ENCODE measurements around the gene SAMD14. TPM values are rescaled to one million over a fixed set of nuclear protein-coding genes. Genes with fewer than 3 reads are reported as not detected.

Gene SAMD14
- polyA plus RNA-seq, 2 of the 4 experiments (the other 2 are of a cell fraction), result 0.12 to 0.75 TPM

DNA sequence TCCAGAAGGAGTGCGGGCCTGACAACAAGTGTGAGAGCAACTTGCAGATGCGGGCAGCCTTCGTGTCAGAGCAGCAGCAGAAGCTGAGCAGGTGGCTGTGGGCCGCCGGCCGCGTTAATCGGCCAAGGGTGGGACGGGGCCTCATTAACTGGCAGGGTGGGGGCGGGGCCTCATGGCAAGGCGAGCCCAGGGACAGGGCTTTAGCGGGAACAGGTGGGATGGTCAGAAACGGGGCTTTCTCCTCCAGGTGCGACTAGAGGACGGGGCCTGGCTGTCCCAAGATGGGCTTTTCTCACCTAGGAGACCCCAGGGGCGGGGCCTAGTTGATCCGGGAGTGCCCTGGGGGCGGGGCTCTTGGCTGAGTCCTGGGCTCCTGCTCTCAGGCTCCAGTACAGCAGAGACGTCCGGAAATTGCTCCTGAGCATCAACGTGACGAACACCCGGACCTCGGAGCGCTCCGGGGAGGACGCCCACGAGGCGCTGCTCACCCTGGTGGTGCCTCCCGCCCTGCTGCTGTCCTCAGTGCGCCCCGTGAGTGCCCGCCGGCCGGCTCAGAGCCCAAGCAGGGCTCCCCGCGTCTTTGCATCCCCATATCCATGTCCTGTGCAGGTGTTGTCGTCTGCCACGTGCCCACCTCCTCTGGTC lies 53.2 kb downstream of the SAMD14 start:
- Histone ChIP-seq H3K4me2 (no peak overlapping the region), H3K4me3 (no peak overlapping the region), H3K4me1 (peaks cover 12% of the 10 kb centered on the region; the same call in 2 of the 3 replicates), H3K27ac (no peak overlapping the region), H3K9me3 (no peaks in the 10 kb centered on the region)
- 86% methylated on average over 38 of the region's 39 CpGs for WGBS (ENCODE audit: missing lambda C conversion rate)
- no peak for ATAC-seq
- ChIA-PET POLR2A (interaction anchor here (1.1 kb wide), 1 partner anchor 14 kb away, joined by 3 read pairs; no protein-coding TSS in a partner anchor), CTCF (interaction anchor here (0.6 to 13.5 kb wide), 7 partner anchors 11 to 220 kb away, joined by 3 to 345 read pairs (median 113); partner anchors contain the start of genes ITGA3 and PDK2)
- DNase-seq (ENCODE audit: low read depth in 1 of 2, low spot score in 1 of 2), result no peak
- FAIRE-seq, result no peak
- TF ChIP-seq HOXA7 (CRISPR knock-in tag; IDR thresholded peaks at IDR 0.05) (no peak), RCOR1 (IDR thresholded peaks at IDR 0.05; ENCODE audit: low read depth, low read length) (no peak), MYC (IDR thresholded peaks at IDR 0.05; ENCODE audit: borderline replicate concordance, low read length) (no peak), POLR2AphosphoS2 (conservative IDR thresholded peaks at IDR 0.05; ENCODE audit: low read length) (no peak), CBX2 (IDR thresholded peaks at IDR 0.05; ENCODE audit: borderline replicate concordance, low read depth) (no peak), NFE2L2 (conservative IDR thresholded peaks at IDR 0.05; ENCODE audit: low read length) (no peak), JUNB (IDR thresholded peaks at IDR 0.05) (no peak), HOXB5 (CRISPR knock-in tag; IDR thresholded peaks at IDR 0.05) (no peak), KDM5A (IDR thresholded peaks at IDR 0.05) (no peak), RAD21 (conservative IDR thresholded peaks at IDR 0.05 in 1 of 2, IDR thresholded peaks at IDR 0.05 in 1 of 2) (no peak), ESRRA (IDR thresholded peaks at IDR 0.05; ENCODE audit: borderline replicate concordance, low read length) (no peak), HDAC2 (IDR thresholded peaks at IDR 0.05) (no peak), GATA3 (IDR thresholded peaks at IDR 0.05; ENCODE audit: borderline replicate concordance) (no peak), MAFK (IDR thresholded peaks at IDR 0.05; ENCODE audit: partially characterized antibody) (no peak)
- TF ChIP-seq, protein P1, sequence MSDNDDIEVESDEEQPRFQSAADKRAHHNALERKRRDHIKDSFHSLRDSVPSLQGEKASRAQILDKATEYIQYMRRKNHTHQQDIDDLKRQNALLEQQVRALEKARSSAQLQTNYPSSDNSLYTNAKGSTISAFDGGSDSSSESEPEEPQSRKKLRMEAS (IDR thresholded peaks at IDR 0.05), result no peak
- TF ChIP-seq, protein P2, sequence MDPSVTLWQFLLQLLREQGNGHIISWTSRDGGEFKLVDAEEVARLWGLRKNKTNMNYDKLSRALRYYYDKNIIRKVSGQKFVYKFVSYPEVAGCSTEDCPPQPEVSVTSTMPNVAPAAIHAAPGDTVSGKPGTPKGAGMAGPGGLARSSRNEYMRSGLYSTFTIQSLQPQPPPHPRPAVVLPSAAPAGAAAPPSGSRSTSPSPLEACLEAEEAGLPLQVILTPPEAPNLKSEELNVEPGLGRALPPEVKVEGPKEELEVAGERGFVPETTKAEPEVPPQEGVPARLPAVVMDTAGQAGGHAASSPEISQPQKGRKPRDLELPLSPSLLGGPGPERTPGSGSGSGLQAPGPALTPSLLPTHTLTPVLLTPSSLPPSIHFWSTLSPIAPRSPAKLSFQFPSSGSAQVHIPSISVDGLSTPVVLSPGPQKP (IDR thresholded peaks at IDR 0.05; ENCODE audit: low read depth, low read length), result no peak
- TF ChIP-seq, protein P3, sequence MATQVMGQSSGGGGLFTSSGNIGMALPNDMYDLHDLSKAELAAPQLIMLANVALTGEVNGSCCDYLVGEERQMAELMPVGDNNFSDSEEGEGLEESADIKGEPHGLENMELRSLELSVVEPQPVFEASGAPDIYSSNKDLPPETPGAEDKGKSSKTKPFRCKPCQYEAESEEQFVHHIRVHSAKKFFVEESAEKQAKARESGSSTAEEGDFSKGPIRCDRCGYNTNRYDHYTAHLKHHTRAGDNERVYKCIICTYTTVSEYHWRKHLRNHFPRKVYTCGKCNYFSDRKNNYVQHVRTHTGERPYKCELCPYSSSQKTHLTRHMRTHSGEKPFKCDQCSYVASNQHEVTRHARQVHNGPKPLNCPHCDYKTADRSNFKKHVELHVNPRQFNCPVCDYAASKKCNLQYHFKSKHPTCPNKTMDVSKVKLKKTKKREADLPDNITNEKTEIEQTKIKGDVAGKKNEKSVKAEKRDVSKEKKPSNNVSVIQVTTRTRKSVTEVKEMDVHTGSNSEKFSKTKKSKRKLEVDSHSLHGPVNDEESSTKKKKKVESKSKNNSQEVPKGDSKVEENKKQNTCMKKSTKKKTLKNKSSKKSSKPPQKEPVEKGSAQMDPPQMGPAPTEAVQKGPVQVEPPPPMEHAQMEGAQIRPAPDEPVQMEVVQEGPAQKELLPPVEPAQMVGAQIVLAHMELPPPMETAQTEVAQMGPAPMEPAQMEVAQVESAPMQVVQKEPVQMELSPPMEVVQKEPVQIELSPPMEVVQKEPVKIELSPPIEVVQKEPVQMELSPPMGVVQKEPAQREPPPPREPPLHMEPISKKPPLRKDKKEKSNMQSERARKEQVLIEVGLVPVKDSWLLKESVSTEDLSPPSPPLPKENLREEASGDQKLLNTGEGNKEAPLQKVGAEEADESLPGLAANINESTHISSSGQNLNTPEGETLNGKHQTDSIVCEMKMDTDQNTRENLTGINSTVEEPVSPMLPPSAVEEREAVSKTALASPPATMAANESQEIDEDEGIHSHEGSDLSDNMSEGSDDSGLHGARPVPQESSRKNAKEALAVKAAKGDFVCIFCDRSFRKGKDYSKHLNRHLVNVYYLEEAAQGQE (IDR thresholded peaks at IDR 0.05), result no peak

DNA sequence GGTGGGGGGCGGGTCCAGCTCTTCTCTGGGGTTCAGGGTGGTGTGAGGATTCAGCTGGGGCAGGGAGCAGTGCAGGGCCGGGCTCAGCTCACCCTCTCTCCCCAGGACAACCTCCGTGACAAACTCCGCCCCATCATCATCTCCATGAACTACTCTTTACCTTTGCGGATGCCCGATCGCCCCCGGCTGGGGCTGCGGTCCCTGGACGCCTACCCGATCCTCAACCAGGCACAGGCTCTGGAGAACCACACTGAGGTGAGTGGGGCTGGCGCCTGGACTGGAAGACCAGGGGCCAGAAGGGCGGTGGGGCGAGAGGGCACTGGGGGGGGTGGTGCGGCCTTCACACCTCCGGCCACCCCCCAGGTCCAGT lies 53.8 kb downstream of the SAMD14 start:
- POLR2A ChIA-PET, result no interaction called here
- no peak for DNase-seq (ENCODE audit: low read depth in 1 of 2, low spot score in 1 of 2)
- WGBS (ENCODE audit: missing lambda C conversion rate), result 88% methylated on average over 11 of the region's 16 CpGs
- no peak overlapping the region for H3K4me2 ChIP-seq
- FAIRE-seq, result no peak
- H3K4me3 ChIP-seq, result no peak overlapping the region
- TF ChIP-seq, protein P4, sequence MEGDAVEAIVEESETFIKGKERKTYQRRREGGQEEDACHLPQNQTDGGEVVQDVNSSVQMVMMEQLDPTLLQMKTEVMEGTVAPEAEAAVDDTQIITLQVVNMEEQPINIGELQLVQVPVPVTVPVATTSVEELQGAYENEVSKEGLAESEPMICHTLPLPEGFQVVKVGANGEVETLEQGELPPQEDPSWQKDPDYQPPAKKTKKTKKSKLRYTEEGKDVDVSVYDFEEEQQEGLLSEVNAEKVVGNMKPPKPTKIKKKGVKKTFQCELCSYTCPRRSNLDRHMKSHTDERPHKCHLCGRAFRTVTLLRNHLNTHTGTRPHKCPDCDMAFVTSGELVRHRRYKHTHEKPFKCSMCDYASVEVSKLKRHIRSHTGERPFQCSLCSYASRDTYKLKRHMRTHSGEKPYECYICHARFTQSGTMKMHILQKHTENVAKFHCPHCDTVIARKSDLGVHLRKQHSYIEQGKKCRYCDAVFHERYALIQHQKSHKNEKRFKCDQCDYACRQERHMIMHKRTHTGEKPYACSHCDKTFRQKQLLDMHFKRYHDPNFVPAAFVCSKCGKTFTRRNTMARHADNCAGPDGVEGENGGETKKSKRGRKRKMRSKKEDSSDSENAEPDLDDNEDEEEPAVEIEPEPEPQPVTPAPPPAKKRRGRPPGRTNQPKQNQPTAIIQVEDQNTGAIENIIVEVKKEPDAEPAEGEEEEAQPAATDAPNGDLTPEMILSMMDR (IDR thresholded peaks at IDR 0.05), result no peak
- TF ChIP-seq NR3C1 (IDR thresholded peaks at IDR 0.05) (no peak), GATA3 (IDR thresholded peaks at IDR 0.05; ENCODE audit: borderline replicate concordance) (no peak), FOXS1 (CRISPR knock-in tag; IDR thresholded peaks at IDR 0.05) (no peak)
- no peaks in the 10 kb centered on the region for H3K9me3 ChIP-seq
- no peak for ATAC-seq
- CTCF ChIA-PET, result interaction anchor here (0.6 to 13.5 kb wide), 5 partner anchors 11 to 85 kb away, joined by 4 to 345 read pairs (median 176); partner anchors contain the start of genes ITGA3 and PDK2
- peaks cover 12% of the 10 kb centered on the region; the same call in 2 of the 3 replicates for H3K4me1 ChIP-seq
- no peak overlapping the region for H3K27ac ChIP-seq

All from A549 (cell line).